Brain pericyte (primary cell): ENCODE data around the gene FTO.
A peak's percentile ranks its signal among the peaks of the same experiment; 100 is the strongest.
"Not testable (repeated sequence)": the region's sequence is repeated elsewhere in the genome, so short reads cannot be mapped to it uniquely, and the experiment has no call there.

Experiments used
- DNase-seq: peaks from one replicate; pipeline ENCODE4 v3.0.0-alpha.2; 2012; ENCODE audit warnings: low read depth, low spot score

FTO gene

GRCh38 chr16:54175552-54176375, 471.8 kb downstream of the FTO start:
- no peak for DNase-seq

GRCh38 chr16:54176376-54176901, 472.5 kb downstream of the FTO start:
- no peak for DNase-seq

- DNase-seq: no peak
Observed at GRCh38 chr16:54177052-54177861, 473.3 kb downstream of the FTO start.

DNA sequence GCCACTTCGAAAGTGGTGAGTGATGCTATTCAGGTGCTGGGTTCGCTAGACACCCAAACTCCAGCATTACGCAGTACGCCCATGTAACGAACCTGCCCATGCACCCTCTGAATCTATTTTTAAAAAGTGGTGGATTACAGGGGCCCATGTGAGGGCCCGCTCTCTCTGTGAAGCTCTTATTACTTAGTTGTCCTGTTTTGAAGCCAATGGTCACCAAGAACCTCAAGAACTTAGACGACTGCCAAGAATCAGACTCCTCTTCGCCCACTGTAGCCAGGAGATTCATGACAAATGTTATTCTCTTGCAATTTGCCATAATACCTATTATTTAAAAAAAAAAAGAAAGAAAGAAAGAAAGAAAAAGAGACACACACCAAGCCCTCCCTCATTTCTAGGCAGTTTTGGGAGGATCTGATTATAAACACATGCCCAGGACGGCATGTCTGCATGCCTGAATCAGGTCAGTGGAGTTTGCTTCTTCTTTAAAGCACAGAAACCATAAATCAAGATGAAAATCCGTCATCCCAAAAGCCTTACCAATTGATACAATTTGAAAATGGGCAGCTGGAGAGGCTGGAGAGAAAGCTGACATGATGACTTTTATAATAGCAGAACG, 474.0 kb downstream of the FTO start:
- DNase-seq: no peak

GRCh38 chr16:54178478-54178976, 474.6 kb downstream of the FTO start:
- no peak for DNase-seq

DNA sequence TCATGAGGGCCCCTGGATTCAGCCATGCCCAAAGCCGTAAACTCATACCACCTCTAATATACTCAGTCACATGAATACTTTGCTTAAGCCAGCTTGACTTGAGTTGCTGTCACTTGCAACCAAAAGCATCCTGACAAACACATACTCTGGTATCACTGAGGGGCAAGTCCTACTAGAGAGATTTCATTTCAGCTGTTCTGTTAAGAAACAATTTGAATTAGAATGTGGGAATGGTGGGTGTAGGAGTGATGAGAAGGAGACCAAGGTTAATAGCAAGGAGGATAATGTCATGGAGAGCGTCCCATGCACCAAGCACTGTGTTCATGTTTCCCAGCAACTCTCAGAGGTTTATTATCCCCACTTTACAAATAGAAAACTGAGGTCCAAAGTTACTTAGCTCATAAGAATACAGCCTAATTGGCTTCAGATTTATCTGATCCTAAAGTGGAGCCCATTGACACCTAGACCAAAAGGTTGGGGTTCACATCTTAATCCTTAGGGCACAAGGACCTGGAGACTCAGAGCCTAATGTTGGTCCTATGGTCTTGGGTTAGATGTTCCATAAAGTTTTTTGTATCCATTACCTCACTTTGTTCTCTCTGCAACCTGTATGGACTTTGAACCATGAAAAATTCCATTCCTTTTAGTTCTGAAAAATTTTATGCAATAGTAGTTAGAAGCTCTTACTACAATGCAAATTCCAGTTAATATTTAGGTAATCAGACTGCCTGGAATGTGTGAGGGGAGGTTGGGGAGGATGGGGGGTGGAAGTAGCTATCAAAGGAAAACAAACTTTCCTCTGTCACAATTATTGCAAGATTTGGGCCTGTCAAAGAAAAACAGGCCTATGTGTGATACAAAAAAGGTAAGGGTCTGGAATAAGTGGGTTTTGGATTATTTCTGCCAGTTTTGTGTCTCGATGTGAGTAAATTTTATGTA, 476.7 kb downstream of the FTO start:
- no peak for DNase-seq

DNA sequence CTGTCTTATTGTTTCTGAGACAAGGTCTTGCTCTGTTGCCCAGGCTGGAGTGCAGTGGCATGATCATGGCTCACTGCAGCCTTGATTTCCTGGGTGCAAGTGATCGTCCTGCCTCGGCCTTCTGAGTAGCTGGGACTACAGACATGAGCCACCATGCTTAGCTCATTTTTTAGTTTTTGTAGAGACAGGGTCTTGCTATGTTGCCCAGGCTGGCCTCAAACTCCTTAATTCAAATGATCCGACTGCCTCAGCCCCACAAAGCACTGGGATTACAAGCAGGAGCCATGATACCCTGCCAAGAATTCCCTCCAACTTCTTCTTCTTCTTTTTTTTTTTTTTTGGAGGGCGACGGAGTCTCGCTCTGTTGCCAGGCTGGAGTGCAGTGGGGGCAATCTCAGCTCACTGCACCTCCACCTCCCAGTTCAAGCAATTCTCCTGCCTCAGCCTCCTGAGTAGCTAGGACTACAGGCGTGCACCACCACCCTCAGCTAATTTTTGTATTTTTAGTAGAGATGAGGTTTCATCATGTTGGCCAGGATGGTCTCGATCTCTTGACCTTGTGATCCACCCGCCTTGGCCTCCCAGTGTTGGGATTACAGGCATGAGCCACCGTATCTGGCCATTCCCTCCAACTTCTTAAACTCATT, 477.9 kb downstream of the FTO start:
- DNase-seq: not testable (repeated sequence)

GRCh38 chr16:54185045-54185444, 481.1 kb downstream of the FTO start:
- DNase-seq: no peak

DNA sequence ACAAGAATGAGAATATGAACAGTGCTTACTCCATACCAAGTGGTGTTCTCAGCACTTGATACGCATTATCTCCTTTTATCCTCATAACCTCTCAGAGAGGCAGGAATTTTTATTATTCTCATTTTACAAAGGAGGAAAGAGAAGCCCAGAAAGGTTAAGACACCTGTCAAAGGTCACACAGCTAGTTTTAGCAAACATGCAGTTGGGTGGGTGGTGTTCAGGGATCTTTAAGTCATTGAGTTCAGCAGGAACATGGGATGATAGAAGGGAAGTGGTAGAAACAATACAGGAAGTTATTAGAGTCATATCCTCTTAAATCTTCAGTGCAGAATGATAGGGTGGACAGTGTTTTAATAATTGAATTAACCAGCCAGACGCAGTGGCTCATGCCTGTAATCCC, 487.2 kb downstream of the FTO start:
- DNase-seq: no peak

- no peak for DNase-seq
Observed at GRCh38 chr16:54191592-54191991, 487.6 kb downstream of the FTO start.

DNA sequence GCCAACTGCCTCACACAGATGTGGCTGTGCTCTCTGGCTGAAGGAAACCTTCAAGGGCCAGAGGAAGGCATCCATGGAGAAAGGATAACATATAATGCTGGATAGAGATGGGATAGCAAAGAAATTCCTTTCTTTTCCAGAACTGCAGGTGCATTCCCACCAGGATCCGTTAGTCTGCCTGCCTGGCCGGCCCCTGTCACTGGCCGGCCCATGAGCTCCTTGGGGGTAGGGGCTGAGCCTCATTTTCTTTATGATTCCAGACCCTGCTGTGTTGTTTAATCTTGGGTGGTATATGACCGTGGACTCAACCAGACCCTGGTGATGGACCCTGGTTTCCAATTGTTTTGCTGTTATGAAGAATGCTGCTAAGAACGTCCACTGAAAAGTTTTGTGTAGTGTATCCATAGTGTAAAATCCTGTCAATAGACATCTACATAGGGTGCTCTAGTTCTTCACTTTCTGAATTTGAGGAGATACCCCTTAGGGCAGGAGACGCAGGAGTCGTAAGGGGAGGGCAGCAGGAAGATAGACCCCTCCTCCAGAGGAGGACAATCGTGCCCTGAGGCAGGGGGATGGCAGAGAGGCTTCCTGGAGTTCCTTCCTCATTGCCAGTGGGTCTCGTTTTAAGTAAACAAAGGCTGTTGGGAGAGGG, 489.2 kb downstream of the FTO start:
- DNase-seq: no peak

GRCh38 chr16:54193665-54194333, 489.8 kb downstream of the FTO start:
- peak; percentile 22 for DNase-seq

DNA sequence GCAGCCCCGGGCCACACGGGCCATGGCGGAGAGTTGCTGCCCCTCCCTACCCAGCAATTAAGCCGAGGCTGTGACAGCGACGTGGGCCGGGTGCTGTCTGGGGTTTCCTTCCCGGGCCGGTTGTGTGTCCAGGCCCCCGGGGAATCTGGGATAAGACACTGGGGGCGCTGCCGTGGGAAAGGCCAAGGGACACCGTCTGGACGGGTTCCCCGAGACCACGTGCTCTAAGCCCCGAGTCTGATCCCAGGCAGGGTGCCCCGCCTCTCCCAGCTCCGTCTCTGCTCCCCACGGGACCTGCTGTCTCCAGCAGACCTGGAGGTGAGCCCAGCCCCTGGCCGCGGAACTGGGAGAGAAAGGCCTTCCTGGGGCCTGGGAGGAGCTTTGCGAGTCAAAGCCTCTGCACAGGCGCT, 490.4 kb downstream of the FTO start:
- DNase-seq: no peak

- no peak for DNase-seq
Observed at GRCh38 chr16:54197758-54198157, 493.8 kb downstream of the FTO start.

GRCh38 chr16:54199487-54200160, 495.7 kb downstream of the FTO start:
- no peak for DNase-seq

GRCh38 chr16:54200161-54200534, 496.2 kb downstream of the FTO start:
- no peak for DNase-seq

DNA sequence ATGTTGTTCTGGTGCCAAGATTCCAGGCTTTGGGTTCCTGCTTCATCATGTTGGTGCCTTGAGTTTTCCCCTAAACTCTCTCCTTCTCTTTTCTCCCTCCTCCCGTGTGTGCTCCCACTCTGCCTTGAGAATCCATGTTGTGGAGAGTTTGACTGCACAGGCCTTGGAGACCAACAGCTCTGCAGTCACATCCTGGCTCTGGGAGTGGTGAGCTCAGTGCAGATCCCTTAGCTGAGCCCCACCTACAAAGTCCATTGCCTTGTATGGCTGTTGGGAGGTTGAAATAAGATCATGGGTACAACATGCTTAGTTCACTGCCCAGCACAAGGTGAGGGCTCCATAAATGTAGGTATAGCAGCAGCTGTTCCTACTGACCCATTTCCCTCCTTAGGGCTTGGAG, 496.8 kb downstream of the FTO start:
- no peak for DNase-seq

GRCh38 chr16:54201200-54201599, 497.2 kb downstream of the FTO start:
- DNase-seq: no peak
